ENCODE measurements around the gene CFAP100. TPM values are rescaled to one million over a fixed set of nuclear protein-coding genes. Genes with fewer than 3 reads are reported as not detected.

CFAP100 gene
- total RNA-seq, 1 donor from 2014 or later = not detected

GRCh38 chr3:126356373-126357264 lies 38.1 kb upstream of the CFAP100 start:
- peak; percentile 6 to 37 for DNase-seq (ENCODE audit: low read depth in 2 of 2)

GRCh38 chr3:126357295-126358037 lies 37.2 kb upstream of the CFAP100 start, which contains the start of gene KLF15:
TSS of gene KLF15 (minus strand) at chr3:126357408. CDS start at chr3:126352922, 4,486 bp downstream.
- peak; percentile 66 to 90 for DNase-seq (ENCODE audit: low read depth in 2 of 2)

- peak in 1 of 2 donors; percentile 9 for DNase-seq (ENCODE audit: low read depth in 2 of 2)
These were observed 36.5 kb upstream of the CFAP100 start for GRCh38 chr3:126358038-126358815.

- DNase-seq (ENCODE audit: low read depth in 2 of 2) = no peak
These were observed 35.9 kb upstream of the CFAP100 start for GRCh38 chr3:126358816-126359181.

- no peak for DNase-seq (ENCODE audit: low read depth in 2 of 2)
These were observed 34.5 kb upstream of the CFAP100 start for GRCh38 chr3:126360046-126360713.

GRCh38 chr3:126360714-126361060 lies 34.0 kb upstream of the CFAP100 start:
- no peak for DNase-seq (ENCODE audit: low read depth in 2 of 2)

- no peak for DNase-seq (ENCODE audit: low read depth in 2 of 2)
These were observed 33.5 kb upstream of the CFAP100 start for GRCh38 chr3:126361211-126361610.

DNA sequence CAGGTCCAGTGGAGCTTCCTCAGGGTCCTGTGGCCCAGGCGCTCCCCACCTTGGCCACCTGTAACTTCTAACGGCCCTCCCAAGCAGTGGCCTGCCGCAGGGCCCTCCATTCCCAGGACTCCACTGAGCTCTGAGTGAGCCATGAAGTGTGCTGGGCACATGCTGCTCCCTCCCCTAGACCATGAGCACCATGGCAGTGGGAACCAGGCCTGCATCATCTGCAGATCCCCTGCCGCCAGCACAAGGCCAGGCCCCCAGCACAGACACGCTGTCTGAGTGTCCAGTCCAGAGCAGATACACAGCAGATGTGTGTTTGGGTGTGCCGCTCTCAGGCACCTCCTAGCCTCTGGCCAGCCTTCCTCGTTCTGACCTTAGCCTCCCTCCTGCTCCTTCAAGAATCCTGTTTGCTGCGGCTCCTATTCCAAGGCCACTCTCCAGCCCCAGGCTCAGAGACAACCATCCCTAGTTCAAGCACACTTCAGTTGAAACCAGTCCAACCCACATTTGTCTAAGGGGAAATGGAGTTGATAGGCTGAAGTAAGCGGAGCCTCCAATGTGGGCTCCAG lies 30.5 kb upstream of the CFAP100 start:
- DNase-seq (ENCODE audit: low read depth in 2 of 2) = no peak

- DNase-seq (ENCODE audit: low read depth in 2 of 2) = no peak
These were observed 29.9 kb upstream of the CFAP100 start for GRCh38 chr3:126364731-126365301.

GRCh38 chr3:126365351-126366277 lies 29.1 kb upstream of the CFAP100 start:
- no peak for DNase-seq (ENCODE audit: low read depth in 2 of 2)

DNA sequence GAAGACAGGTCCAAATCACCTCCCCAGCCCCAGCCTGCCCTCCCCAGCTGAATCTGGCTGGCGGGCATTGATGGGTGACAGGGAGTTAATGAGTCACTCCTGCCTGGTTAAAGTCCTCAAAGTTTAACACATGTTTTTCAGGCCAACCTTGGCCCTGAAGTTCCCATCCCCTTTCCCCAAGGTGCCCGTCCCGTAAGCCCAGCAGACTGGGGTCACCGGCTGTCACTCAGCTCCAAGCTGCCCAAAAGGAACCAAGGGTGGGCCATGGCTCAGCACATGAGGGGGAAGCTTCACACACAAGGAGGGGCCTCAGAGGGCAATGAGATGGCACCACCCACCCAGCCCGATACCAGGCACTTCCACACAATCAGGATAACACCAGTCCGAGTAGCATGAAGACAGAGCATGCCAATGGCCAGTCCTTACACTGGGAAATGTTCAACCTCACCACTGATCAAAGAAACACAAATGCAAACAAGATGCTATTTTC lies 27.3 kb upstream of the CFAP100 start:
- no peak for DNase-seq (ENCODE audit: low read depth in 2 of 2)

DNA sequence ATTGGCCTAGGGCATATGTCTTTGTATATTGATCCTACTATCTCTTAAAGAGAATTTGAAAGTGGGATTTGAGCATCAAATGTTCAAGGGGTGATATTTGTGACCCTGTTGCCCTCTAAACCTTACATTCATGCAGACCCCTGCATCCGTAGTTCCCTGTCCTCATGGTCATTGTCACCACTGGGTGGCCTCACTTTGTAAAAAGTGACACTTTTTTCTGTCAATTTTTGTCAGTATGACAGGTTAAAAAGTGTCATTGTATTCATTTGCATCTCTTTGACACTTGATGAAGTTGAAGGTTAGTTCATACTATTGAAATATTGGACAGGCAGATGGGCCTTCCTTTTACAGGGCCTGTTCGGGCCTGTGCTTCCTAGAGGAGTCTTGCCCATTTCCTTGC lies 25.2 kb upstream of the CFAP100 start:
- DNase-seq (ENCODE audit: low read depth in 2 of 2) = no peak

DNA sequence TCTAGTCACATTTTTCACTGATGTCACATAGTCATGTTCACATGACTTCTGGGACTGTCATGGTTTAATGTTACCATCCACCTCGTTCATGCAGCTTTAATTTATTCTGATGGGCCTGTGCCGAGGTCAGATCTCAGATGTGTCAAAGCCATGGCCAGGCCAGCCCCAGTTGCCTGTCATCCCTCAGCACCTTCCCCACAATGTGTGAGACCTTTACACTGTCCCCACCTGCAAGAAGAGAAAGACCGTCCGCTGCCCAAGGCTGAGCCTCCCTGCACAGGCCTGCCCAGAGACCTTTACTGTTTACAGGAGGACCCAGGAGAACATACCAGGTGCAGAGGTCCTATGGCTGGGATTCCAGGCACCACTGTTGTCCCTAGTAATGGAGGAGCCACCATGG lies 24.7 kb upstream of the CFAP100 start:
- no peak for DNase-seq (ENCODE audit: low read depth in 2 of 2)

- DNase-seq (ENCODE audit: low read depth in 2 of 2) = no peak
These were observed 24.1 kb upstream of the CFAP100 start for GRCh38 chr3:126370606-126371005.

DNA sequence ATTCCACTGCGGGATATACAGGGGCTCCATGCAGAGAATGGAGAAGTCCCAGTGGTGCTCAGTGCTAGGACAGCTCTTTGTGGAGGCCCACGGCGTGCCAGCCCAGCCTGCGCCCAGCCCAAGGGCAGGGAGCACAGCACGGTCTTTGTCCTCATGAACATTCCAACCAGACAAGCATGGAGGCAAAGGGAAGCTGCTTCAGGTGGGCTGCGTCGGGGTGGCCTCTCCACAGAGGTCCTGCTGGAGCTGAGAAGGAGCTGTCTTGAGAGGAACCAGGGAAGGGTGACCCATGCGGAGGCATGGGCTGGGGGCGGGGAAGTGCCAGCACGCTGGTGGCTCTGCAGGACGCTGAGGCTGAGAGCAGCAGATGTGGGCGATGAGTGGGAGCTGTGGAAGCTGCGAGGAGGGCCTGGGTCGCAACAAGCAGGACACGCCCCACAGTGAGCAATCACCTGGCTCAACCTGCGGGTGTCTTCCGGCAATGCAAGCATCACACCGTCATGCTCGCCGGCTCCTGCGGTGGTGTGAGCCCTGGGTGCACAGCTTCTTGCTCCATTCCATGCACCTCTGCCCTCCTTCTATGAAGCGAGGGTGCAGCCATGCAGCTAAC lies 23.5 kb upstream of the CFAP100 start:
- DNase-seq (ENCODE audit: low read depth in 2 of 2) = no peak

DNA sequence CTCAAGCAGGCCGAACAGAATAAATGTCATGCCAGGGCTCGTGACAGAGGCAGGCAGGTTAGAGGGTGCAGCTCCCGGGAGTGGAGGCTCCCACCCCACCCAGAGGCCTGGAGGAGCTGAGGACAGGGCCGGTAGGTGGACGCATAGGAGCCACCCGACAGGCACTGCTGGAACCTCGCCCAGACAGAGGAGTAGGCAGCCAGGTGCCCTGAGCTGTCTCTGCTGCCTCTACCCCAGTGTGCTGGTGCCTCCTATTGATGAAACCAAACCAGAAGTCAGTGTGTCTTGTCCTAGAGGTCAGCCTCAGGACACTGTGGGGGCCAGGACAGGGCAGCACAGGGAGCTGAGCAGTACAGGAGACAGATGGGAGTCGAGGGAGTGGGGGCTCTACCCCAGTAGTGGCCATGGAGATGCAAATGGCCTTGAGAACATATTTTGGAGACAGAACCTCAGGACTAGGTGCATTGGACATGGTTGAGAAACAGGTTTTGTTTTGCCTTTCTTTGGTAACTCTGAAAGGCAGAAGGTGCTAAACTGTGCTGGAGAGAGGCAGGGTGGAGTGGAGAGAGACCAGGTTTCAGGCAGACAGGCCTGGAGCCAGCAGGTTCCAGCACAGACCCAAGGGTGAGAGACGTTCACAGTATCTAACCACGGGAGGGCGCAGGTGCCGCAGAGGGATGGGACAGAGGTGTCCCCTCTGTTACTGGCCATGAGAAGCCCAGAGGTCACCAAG lies 22.1 kb upstream of the CFAP100 start:
- no peak for DNase-seq (ENCODE audit: low read depth in 2 of 2)

GRCh38 chr3:126373146-126373613 lies 21.5 kb upstream of the CFAP100 start:
- DNase-seq (ENCODE audit: low read depth in 2 of 2) = no peak
